GM19468 (cell line): ENCODE results near the gene RPL6.

ENCODE experiments used
- ATAC-seq: cut with Tn5 transposase; IDR thresholded peaks from one replicate; pipeline ENCODE4 v1.9.1; 2021; ENCODE audit warnings: mild to moderate bottlenecking, moderate library complexity, moderate number of reproducible peaks; ENCODE audit not compliant: unreplicated experiment; ENCODE audit errors: extremely low read depth

RPL6 gene

DNA sequence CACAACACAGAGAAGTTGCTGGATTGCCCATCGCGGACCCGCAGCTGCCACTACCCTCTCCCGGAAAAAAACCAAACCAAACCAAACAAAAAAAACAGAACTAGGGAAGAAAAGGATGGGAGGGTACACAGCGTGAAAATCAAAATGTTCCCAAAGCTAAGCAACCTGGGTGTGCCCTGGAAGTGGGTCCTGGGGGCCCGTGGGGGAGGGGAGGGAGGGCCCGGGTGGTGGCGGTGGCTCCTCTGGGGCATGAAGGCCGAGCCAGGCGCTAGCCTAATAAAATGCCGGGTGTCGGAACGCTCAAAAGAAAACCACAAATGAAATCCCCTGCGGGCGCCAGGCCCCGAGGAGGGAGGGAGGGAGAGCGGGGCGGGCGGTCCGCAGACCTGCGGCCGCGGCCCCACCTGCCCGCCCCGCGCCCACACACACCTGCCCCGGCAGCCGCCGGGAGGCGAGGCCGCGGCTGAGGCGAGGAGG is 28.0 kb downstream of the RPL6 start:
- no peak for ATAC-seq

- no peak for ATAC-seq
Measured at GRCh38 chr12:112380663-112381405, 28.6 kb downstream of the RPL6 start.

GRCh38 chr12:112375105-112375504 is 34.3 kb downstream of the RPL6 start:
- no peak for ATAC-seq

DNA sequence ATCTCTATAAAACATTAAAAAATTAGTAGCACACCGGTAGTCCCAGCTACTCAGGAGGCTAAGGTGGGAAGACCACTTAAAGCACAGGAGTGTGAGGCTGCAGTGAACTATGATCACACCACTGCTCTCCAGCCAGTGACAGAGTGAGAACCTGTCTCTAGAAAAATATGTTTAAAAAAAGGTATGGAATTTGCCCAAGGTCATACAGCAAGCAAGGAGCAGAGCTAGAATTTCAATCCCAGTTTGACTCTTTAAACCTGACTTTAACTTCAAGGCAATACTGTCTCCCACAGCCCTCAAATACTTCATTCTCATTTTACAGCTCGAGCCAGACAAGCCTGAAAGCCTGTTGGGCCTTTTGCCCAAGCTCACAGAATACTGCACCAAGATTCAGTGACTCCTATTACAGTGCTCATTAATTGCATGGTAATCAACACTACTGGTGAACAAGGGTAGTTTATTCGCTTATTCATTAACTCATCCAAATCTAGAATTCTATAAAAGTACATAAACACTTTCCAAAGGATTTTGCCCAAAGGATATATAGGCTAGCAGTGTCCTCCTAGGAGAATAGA is 35.2 kb downstream of the RPL6 start:
- no peak for ATAC-seq

DNA sequence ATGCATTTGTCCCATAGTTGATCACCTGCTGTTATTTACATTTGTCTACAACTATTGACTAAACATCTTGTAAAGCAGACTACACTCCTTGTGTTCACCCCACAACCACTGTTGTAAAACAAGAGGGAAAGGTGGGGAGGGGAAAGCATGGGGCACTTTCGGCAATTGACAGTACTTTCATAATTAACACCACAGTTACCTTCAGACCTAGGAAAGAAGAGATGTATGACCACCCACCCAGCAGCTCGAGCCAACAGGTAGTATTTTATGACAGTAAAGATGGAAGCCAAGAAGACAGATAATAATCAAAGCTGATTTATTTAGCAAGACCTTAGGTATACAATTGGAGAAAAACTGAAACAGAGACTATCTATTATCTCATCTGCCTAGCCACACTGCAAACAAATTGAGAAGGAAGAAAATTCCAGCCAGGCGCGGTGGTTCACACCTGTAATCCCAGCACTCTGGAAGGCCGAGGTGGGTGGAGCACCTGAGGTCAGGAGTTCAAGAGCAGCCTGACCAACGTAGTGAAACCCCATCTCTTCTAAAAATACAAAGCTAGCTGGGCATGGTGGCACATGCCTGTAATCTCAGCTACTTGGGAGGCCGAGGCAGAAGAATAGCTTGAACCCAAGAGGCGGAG is 38.4 kb downstream of the RPL6 start:
- no peak for ATAC-seq

- ATAC-seq: no peak
Measured at GRCh38 chr12:112370199-112370598, 39.2 kb downstream of the RPL6 start.

DNA sequence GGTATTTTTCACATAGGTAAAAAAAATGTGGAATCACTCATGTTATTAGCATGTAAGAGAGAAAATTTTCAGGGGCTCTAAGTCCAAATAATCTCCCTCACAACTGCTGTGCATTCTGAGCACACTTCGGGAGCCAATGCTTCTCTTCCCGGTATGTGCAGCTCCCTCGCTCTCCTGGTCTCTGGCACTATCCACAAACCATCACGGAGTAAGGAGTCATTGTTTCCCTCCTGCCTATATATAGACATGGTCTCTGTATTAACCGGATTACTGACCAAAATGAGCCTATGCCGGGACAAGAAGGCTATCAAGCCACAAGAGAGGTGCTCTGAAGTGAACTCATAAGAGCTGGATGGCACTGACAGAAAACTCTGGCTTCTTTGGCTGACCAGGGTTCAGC is 40.5 kb downstream of the RPL6 start:
- no peak for ATAC-seq

- no peak for ATAC-seq
Measured at GRCh38 chr12:112367965-112368364, 41.4 kb downstream of the RPL6 start.

DNA sequence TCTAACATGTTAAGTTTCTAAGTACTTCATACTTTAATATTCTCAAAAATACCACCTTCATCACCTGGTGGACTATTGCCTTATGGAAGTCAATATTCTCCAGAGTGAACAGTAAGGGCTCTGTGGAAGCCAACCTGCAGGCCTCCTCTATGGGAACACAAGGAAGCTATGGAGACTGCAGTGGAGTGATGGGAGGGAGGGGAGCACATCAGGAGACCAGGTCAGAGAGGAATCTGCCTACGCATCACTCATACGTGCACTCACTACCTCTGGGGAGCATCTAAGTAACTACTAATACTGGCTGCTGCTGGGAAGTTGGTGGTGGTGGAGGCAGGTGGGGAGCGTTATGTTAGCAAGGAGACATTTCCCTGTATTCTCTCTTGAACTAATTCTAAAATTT is 47.1 kb downstream of the RPL6 start:
- no peak for ATAC-seq

- no peak for ATAC-seq
Measured at GRCh38 chr12:112361271-112361670, 48.1 kb downstream of the RPL6 start.

DNA sequence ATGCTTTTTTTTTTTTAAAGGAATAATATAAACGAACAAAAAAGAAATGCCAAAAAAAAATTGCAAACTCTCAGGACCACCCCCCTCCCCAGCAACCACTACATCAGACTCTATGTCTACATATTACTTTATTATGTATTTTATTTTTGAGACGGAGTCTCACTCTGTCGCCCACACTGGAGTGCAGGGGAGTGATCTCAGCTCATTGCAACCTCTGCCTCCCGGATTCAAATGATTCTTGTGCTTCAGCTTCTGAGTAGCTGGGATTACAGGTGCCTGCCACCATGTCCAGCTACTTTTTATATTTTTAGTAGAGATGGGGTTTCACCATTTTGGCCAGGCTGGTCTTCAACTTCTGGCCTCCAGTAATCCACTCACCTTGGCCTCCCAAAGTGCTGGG is 50.1 kb downstream of the RPL6 start:
- no peak for ATAC-seq

- ATAC-seq: no peak
Measured at GRCh38 chr12:112357214-112357613, 52.2 kb downstream of the RPL6 start.
